H1 (cell line): ENCODE results near the gene CCDC180. TPM values are rescaled to one million over a fixed set of nuclear protein-coding genes. Genes with fewer than 3 reads are reported as not detected.

ENCODE experiments used
- CTCF ChIA-PET: fragments of 300-600 bp; sonication (Branson Sonifier 250); formaldehyde crosslinking; loops from one replicate; lab custom pipeline; 2021; ENCODE audit not compliant: partially characterized antibody; lab: Charles Lee
- POLR2A ChIA-PET: fragments of 300-600 bp; sonication (Branson Sonifier 250); formaldehyde crosslinking; loops from one replicate; lab custom pipeline; 2021; ENCODE audit warnings: inconsistent platforms; ENCODE audit not compliant: partially characterized antibody; lab: Charles Lee
- DNase-seq, 2 experiments: peaks; one replicate each; pipeline versions ENCODE4 v3.0.0 to v3.0.0-alpha.2; 2010 to 2022; ENCODE audit warnings: low spot score in 2 of 2, low read depth in 1 of 2, mixed read lengths in 1 of 2
- FAIRE-seq: peaks from 2 replicates; lab custom pipeline; 2011; peaks lifted over from hg19 to GRCh38; lab: Jason Lieb, UNC
- H2AFZ ChIP-seq: 2 replicates; pipeline ENCODE4 v1.8.1; 2012; ENCODE audit warnings: low read length, inconsistent platforms
- H2AK5ac ChIP-seq: 2 replicates; pipeline ENCODE4 v1.6.1; 2013; ENCODE audit warnings: low read depth, low read length
- H2BK120ac ChIP-seq: replicated peaks from 2 replicates; pipeline ENCODE3; 2013; ENCODE audit warnings: low read depth, low read length, inconsistent platforms
- H2BK12ac ChIP-seq: 2 replicates; pipeline ENCODE4 v1.6.1; 2013; ENCODE audit warnings: low read depth, low read length
- H2BK15ac ChIP-seq: 2 replicates; pipeline ENCODE4 v1.6.1; 2013; ENCODE audit warnings: low read length
- H2BK20ac ChIP-seq: 2 replicates; pipeline ENCODE4 v1.6.1; 2013; ENCODE audit warnings: low read length
- H2BK5ac ChIP-seq: 2 replicates; pipeline ENCODE4 v1.6.1; 2013; ENCODE audit warnings: low read depth, low read length
- H3K14ac ChIP-seq: 2 replicates; pipeline ENCODE4 v1.6.1; 2013; ENCODE audit warnings: inconsistent platforms; ENCODE audit not compliant: insufficient read length
- H3K18ac ChIP-seq: 2 replicates; pipeline ENCODE4 v1.6.1; 2013; ENCODE audit warnings: low read length; ENCODE audit errors: extremely low read depth
- H3K23ac ChIP-seq: 2 replicates; pipeline ENCODE4 v1.6.1; 2013; ENCODE audit warnings: inconsistent platforms; ENCODE audit not compliant: insufficient read length
- H3K23me2 ChIP-seq: 2 replicates; pipeline ENCODE4 v1.6.1; 2013; ENCODE audit warnings: low read depth, low read length
- H3K27ac ChIP-seq: 2 replicates; pipeline ENCODE4 v1.6.1; 2011; ENCODE audit warnings: low read depth, low read length, inconsistent platforms
- H3K27me3 ChIP-seq, 4 experiments: replicated peaks in 1 of 4; 1 replicate in 1 of 4; 2 replicates in 3 of 4; pipeline versions ENCODE4 v1.6.1 to v1.8.1; 2011 to 2013; ENCODE audit warnings: low read length in 3 of 4, mild to moderate bottlenecking in 3 of 4, inconsistent platforms in 2 of 4, mixed read lengths in 2 of 4, moderate library complexity in 1 of 4; ENCODE audit not compliant: control insufficient read depth in 3 of 4, insufficient read depth in 3 of 4; ENCODE audit errors: extremely low read depth in 1 of 4
- H3K36me3 ChIP-seq, 4 experiments: 2 replicates each; pipeline versions ENCODE4 v1.6.1 to v1.8.1; 2011 to 2013; ENCODE audit warnings: mild to moderate bottlenecking in 4 of 4, low read length in 3 of 4, moderate library complexity in 2 of 4, control low read depth in 1 of 4, inconsistent platforms in 1 of 4; ENCODE audit not compliant: insufficient read depth in 4 of 4, control insufficient read depth in 2 of 4
- H3K4ac ChIP-seq: replicated peaks from 2 replicates; pipeline ENCODE3; 2013; ENCODE audit warnings: low read length, low read depth, mixed read lengths, inconsistent platforms; ENCODE audit not compliant: insufficient read length
- H3K4me1 ChIP-seq, 4 experiments: replicated peaks in 1 of 4; 1 replicate in 1 of 4; 2 replicates in 3 of 4; pipeline versions ENCODE4 v1.6.1 to v1.8.1; 2011 to 2013; ENCODE audit warnings: low read length in 3 of 4, inconsistent platforms in 2 of 4, mixed read lengths in 1 of 4; ENCODE audit not compliant: insufficient read depth in 4 of 4, control insufficient read depth in 3 of 4
- H3K4me2 ChIP-seq, 2 experiments: 2 replicates each; pipeline versions ENCODE4 v1.6.1 to v1.8.1; 2011 to 2013; ENCODE audit warnings: low read depth in 2 of 2, low read length in 2 of 2, control low read depth in 1 of 2, inconsistent platforms in 1 of 2, mild to moderate bottlenecking in 1 of 2; ENCODE audit not compliant: insufficient read depth in 1 of 2
- H3K4me3 ChIP-seq, 4 experiments: fragments of 200-600, 300-600 bp in 1 of 4; sonication (generic), shearing (Covaris generic), sonication (Bioruptor Twin) in 1 of 4; 2 replicates each; pipeline versions ENCODE4 v1.5.1 to v1.8.1; 2011 to 2016; ENCODE audit warnings: low read length in 4 of 4, low read depth in 3 of 4, control low read depth in 2 of 4, inconsistent platforms in 2 of 4, mild to moderate bottlenecking in 2 of 4, mixed read lengths in 1 of 4, moderate library complexity in 1 of 4; ENCODE audit not compliant: insufficient read depth in 2 of 4; ENCODE audit errors: extremely low read depth in 1 of 4
- H3K56ac ChIP-seq: replicated peaks from 2 replicates; pipeline ENCODE3; 2013; ENCODE audit warnings: low read depth, mild to moderate bottlenecking, mixed read lengths, low read length, inconsistent platforms; ENCODE audit not compliant: insufficient read length
- H3K79me1 ChIP-seq: 2 replicates; pipeline ENCODE4 v1.6.1; 2013; ENCODE audit warnings: low read depth, low read length, control low read depth
- H3K79me2 ChIP-seq, 2 experiments: 2 replicates each; pipeline versions ENCODE4 v1.6.1 to v1.8.1; 2012 to 2013; ENCODE audit warnings: low read length in 2 of 2, mild to moderate bottlenecking in 2 of 2, inconsistent platforms in 1 of 2; ENCODE audit not compliant: insufficient read depth in 2 of 2, control insufficient read depth in 1 of 2
- H3K9ac ChIP-seq, 4 experiments: replicated peaks in 1 of 4; 1 replicate in 1 of 4; 2 replicates in 3 of 4; pipeline versions ENCODE4 v1.6.1 to v1.8.1; 2011 to 2013; ENCODE audit warnings: low read depth in 3 of 4, low read length in 3 of 4, control low read depth in 2 of 4, mild to moderate bottlenecking in 2 of 4, moderate library complexity in 2 of 4, inconsistent platforms in 1 of 4; ENCODE audit errors: extremely low read depth in 1 of 4
- H3K9me3 ChIP-seq, 2 experiments: 2 replicates each; pipeline versions ENCODE4 v1.6.1 to v1.8.1; 2012 to 2013; ENCODE audit warnings: mild to moderate bottlenecking in 2 of 2, moderate library complexity in 2 of 2, control low read depth in 1 of 2, inconsistent platforms in 1 of 2, low read depth in 1 of 2, low read length in 1 of 2, mixed read lengths in 1 of 2; ENCODE audit not compliant: insufficient read depth in 2 of 2
- H4K20me1 ChIP-seq, 2 experiments: replicated peaks in 1 of 2; 2 replicates each; pipeline versions ENCODE3 to v1.8.1; 2011 to 2013; ENCODE audit warnings: inconsistent platforms in 2 of 2, low read length in 2 of 2, mild to moderate bottlenecking in 1 of 2; ENCODE audit not compliant: insufficient read depth in 2 of 2, control insufficient read depth in 1 of 2
- H4K5ac ChIP-seq: 2 replicates; pipeline ENCODE4 v1.6.1; 2013; ENCODE audit warnings: low read length, low read depth, mixed read lengths, inconsistent platforms; ENCODE audit not compliant: insufficient read length
- H4K8ac ChIP-seq: 2 replicates; pipeline ENCODE4 v1.8.0; 2013; ENCODE audit warnings: mild to moderate bottlenecking, moderate library complexity, low read length, inconsistent platforms; ENCODE audit not compliant: insufficient read depth; ENCODE audit errors: extremely low read depth
- H4K91ac ChIP-seq: replicated peaks from 2 replicates; pipeline ENCODE3; 2013; ENCODE audit warnings: low read length, mixed read lengths, inconsistent platforms; ENCODE audit not compliant: insufficient read length
- ATF2 ChIP-seq: IDR thresholded peaks from 2 replicates; pipeline ENCODE4 v1.6.1; 2012; ENCODE audit warnings: low read length, inconsistent platforms
- E2F6 ChIP-seq: IDR thresholded peaks from 2 replicates; pipeline ENCODE4 v1.6.1; 2012; ENCODE audit warnings: inconsistent platforms
- EP300 ChIP-seq, 2 experiments: IDR thresholded peaks; 1 replicate in 1 of 2; 2 replicates in 1 of 2; pipeline ENCODE4 v1.6.1; 2011 to 2012; ENCODE audit warnings: low read depth in 2 of 2, low read length in 2 of 2, mild to moderate bottlenecking in 2 of 2, borderline replicate concordance in 1 of 2, inconsistent platforms in 1 of 2, moderate library complexity in 1 of 2
- GTF2F1 ChIP-seq: IDR thresholded peaks from 2 replicates; pipeline ENCODE4 v1.6.1; 2012; ENCODE audit warnings: low read depth, low read length, improper control_type of control experiment, borderline replicate concordance
- KDM4A ChIP-seq: IDR thresholded peaks from one replicate; pipeline ENCODE4 v1.7.1; 2012; ENCODE audit warnings: low read depth, mild to moderate bottlenecking, moderate library complexity, low read length, inconsistent platforms; ENCODE audit not compliant: severe bottlenecking
- MAFK ChIP-seq: IDR thresholded peaks from 2 replicates; pipeline ENCODE4 v1.6.1; 2012; ENCODE audit warnings: low read depth, mild to moderate bottlenecking, improper control_type of control experiment, low read length
- MAX ChIP-seq: IDR thresholded peaks from 2 replicates; pipeline ENCODE4 v1.6.1; 2012; ENCODE audit warnings: inconsistent platforms
- NRF1 ChIP-seq: IDR thresholded peaks from 2 replicates; pipeline ENCODE4 v1.6.1; 2011; ENCODE audit warnings: mild to moderate bottlenecking, low read depth, low read length, improper control_type of control experiment
- SUZ12 ChIP-seq: fragments of 200-600 bp; sonication (generic); IDR thresholded peaks from 2 replicates; pipeline ENCODE4 v1.6.1; 2012; ENCODE audit warnings: mild to moderate bottlenecking, inconsistent platforms, low read length, moderate library complexity, mixed read lengths
- WGBS, 2 experiments: shearing (Covaris generic) in 1 of 2; methylation state at CpG; one replicate each; pipeline versions ENCODE4 v1.1.6 to v1.1.7; 2013 to 2015; ENCODE audit warnings: low lambda C conversion rate in 2 of 2, mixed read lengths in 2 of 2, inconsistent platforms in 1 of 2, low coverage in 1 of 2, missing lambda C conversion rate in 1 of 2; ENCODE audit not compliant: insufficient replicate concordance in 2 of 2, insufficient coverage in 1 of 2, insufficient read length in 1 of 2; ENCODE audit errors: extremely low coverage in 1 of 2, missing lambda C conversion rate in 1 of 2; 5-methylcytosine and 5-hydroxymethylcytosine counted together
- polyA plus RNA-seq, 7 experiments: library from polyadenylated mRNA; depleted of rRNA in 3 of 7; stranded (reverse) in 5 of 7; unstranded in 2 of 7; fragments of >200 nt in 5 of 7; fragments of 200-250 nt in 2 of 7; gene quantifications; 1 replicate in 5 of 7; 2 replicates in 1 of 7; 4 replicates in 1 of 7; pipeline versions ENCODE4 v1.2.1 to v1.2.3, GENCODE V29; 2011 to 2013; ENCODE audit warnings: missing spikeins in 2 of 7, mixed read lengths in 2 of 7
- total RNA-seq: library from RNA; stranded (reverse); fragmentation: NEBNext Ultra II Directional; extraction: Animal tissue kit (Norgen Biotek cat#: 25700); gene quantifications from 2 replicates; pipeline ENCODE4 v1.2.1, GENCODE V29; 2021

CCDC180 gene
- total and polyA plus RNA-seq, 2 of the 8 experiments (the other 6 are each of a cell fraction or from before 2014, with no cell fraction given): 2.6 to 8.2 TPM

GRCh38 chr9:97276310-97276852 lies 31.1 kb upstream of the CCDC180 start:
- Histone ChIP-seq H3K27ac (no peak overlapping the region; the same call in 1 of the 2 replicates), H4K8ac (no peak overlapping the region; the same call in 1 of the 2 replicates), H2BK120ac (no peak overlapping the region), H4K20me1 (no peaks in the 10 kb centered on the region), H4K91ac (peak overlapping the region; percentile 11), H3K4me3 (no peak overlapping the region; a peak in 2 of 8 replicates), H3K9ac (peak overlapping the region in 1 of 4 experiments; percentile 10; a peak in 1 of 7 replicates), H2BK20ac (peak overlapping the region; percentile 48; the same call in 1 of the 2 replicates), H3K23me2 (no peaks in the 10 kb centered on the region), H3K79me2 (no peaks in the 10 kb centered on the region), H3K18ac (no peak overlapping the region), H2BK12ac (no peak overlapping the region), H3K23ac (no peak overlapping the region), H3K14ac (no peak overlapping the region), H3K9me3 (no peaks in the 10 kb centered on the region), H3K36me3 (peaks cover 3 to 25% (median 16%) of the 10 kb centered on the region in 4 experiments; a peak in 7 of 8 replicates), H3K4ac (no peak overlapping the region), H3K27me3 (no peaks in the 10 kb centered on the region), H3K4me2 (peak overlapping the region; percentile 30 to 44; a peak in 2 of 4 replicates), H2AFZ (no peak overlapping the region), H2AK5ac (no peak overlapping the region), H3K4me1 (peaks cover 6 to 13% (median 11%) of the 10 kb centered on the region in 4 experiments), H2BK15ac (0 out of 2 replicates have a peak overlapping the region, but pooled peaks have one; percentile 25), H3K79me1 (no peaks in the 10 kb centered on the region), H2BK5ac (0 out of 2 replicates have a peak overlapping the region, but pooled peaks have one; percentile 26), H4K5ac (no peak overlapping the region), H3K56ac (no peak overlapping the region)
- ChIA-PET POLR2A (interaction anchor here (0.9 to 1.7 kb wide), 4 partner anchors 18 to 55 kb away, joined by 3 to 7 read pairs (median 4); no protein-coding TSS in a partner anchor), CTCF (interaction anchor here (0.8 to 1.0 kb wide), 2 partner anchors 11 to 23 kb away, joined by 3 read pairs; no protein-coding TSS in a partner anchor)
- 35% methylated on average over 6 of the region's 6 CpGs; no CpG with 5 or more reads in 1 of the 2 experiments for WGBS, 2 experiments
- FAIRE-seq (no peak), DNase-seq (no peak)
- TF ChIP-seq GTF2F1 (no peak), E2F6 (peak; percentile 56; the same call in 1 of the 2 replicates), ATF2 (no peak), SUZ12 (no peak), KDM4A (no peak), MAX (peak; percentile 26; the same call in 1 of the 2 replicates), NRF1 (no peak), EP300 (IDR thresholded peaks at IDR 0.05; ENCODE audit: borderline replicate concordance in 1 of 2, low read depth in 2 of 2, low read length in 2 of 2) (no peak), MAFK (no peak)
